H1 (cell line): ENCODE results near the gene RBMS1. TPM values are rescaled to one million over a fixed set of nuclear protein-coding genes. Genes with fewer than 3 reads are reported as not detected.

Experiments
- CBX5 ChIP-seq: fragments of 300-800, 300-1000 bp; sonication (generic); IDR thresholded peaks from 2 replicates; pipeline ENCODE4 v1.7.1; 2016; ENCODE audit warnings: antibody characterized with exemption, low read length, low read depth
- CBX8 ChIP-seq: fragments of 300-800, 300-1000 bp; sonication (generic); IDR thresholded peaks from 2 replicates; pipeline ENCODE4 v1.7.1; 2016; ENCODE audit warnings: low read depth, low read length, borderline replicate concordance
- KDM5A ChIP-seq: fragments of 200-600 bp; IDR thresholded peaks from 2 replicates; pipeline ENCODE4 v1.7.1; 2012; ENCODE audit warnings: mild to moderate bottlenecking, low read length, inconsistent platforms, mixed read lengths
- SP1 ChIP-seq: IDR thresholded peaks from 2 replicates; pipeline ENCODE4 v1.6.1; 2011; ENCODE audit warnings: low read depth, low read length
- ZNF274 ChIP-seq: IDR thresholded peaks from 2 replicates; pipeline ENCODE4 v1.7.0; 2012; ENCODE audit warnings: low read length, borderline replicate concordance; ENCODE audit errors: extremely low read depth
- polyA plus RNA-seq, 7 experiments: library from polyadenylated mRNA; depleted of rRNA in 3 of 7; stranded (reverse) in 5 of 7; unstranded in 2 of 7; fragments of >200 nt in 5 of 7; fragments of 200-250 nt in 2 of 7; gene quantifications; 1 replicate in 5 of 7; 2 replicates in 1 of 7; 4 replicates in 1 of 7; pipeline versions ENCODE4 v1.2.1 to v1.2.3, GENCODE V29; 2011 to 2013; ENCODE audit warnings: missing spikeins in 2 of 7, mixed read lengths in 2 of 7
- total RNA-seq: library from RNA; stranded (reverse); fragmentation: NEBNext Ultra II Directional; extraction: Animal tissue kit (Norgen Biotek cat#: 25700); gene quantifications from 2 replicates; pipeline ENCODE4 v1.2.1, GENCODE V29; 2021

Gene RBMS1
- total and polyA plus RNA-seq, 2 of the 8 experiments (the other 6 are each of a cell fraction or from before 2014, with no cell fraction given) = 53.7 to 60.0 TPM

GRCh38 chr2:160321006-160321405 lies 172.6 kb downstream of the RBMS1 start (continued):
- no peak for TF ChIP-seq CBX5
- TF ChIP-seq ZNF274 = no peak
- TF ChIP-seq KDM5A = no peak
- TF ChIP-seq SP1 = no peak
- no peak for TF ChIP-seq CBX8
